ENCODE data around the gene TTBK1. TPM values are rescaled to one million over a fixed set of nuclear protein-coding genes. Genes with fewer than 3 reads are reported as not detected.
A peak's percentile ranks its signal among the peaks of the same experiment; 100 is the strongest.

TTBK1 gene
- total and polyA plus RNA-seq, 2 of the 4 experiments (the other 2 are of a cell fraction), result 0.02 TPM; not detected in 1

DNA sequence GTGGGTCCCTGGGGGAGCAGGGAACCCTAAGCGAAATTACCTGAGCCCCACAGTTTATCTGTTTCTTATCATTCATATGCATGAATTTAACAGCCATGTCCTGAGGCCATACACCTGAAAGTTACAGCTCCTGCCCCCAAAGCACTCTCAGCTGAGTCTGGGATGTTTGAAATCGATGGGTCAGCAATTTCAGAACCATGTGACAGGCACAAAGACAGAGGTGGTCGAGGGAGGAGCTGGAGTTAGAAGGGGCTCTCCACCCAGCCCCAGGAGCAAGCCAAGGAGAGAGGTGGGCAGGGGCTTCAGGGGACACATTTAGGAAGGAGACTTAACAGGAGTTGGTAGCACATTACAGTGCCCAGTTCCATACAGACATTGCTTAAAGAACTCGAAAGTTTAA is 14.9 kb downstream of the TTBK1 start:
- H3K14ac ChIP-seq (replicated peaks; ENCODE audit: low read depth, low read length), result no peak overlapping the region
- CTCF ChIA-PET, result no interaction called here
- H3K56ac ChIP-seq (ENCODE audit: extremely low read depth, insufficient read depth, low read length), result no peak overlapping the region
- H2BK15ac ChIP-seq (ENCODE audit: low read depth, low read length), result no peak overlapping the region
- H3K27me3 ChIP-seq (ENCODE audit: control insufficient read depth, insufficient read depth, low read length), result peaks cover 41% of the 10 kb centered on the region
- H3K4me1 ChIP-seq (ENCODE audit: control insufficient read depth, insufficient read depth, low read length), result no peaks in the 10 kb centered on the region
- POLR2A ChIA-PET (ENCODE audit: unreplicated experiment), result no interaction called here
- H4K20me1 ChIP-seq (ENCODE audit: insufficient read depth, low read length), result no peaks in the 10 kb centered on the region
- DNase-seq, result no peak
- no peak overlapping the region for H3K9ac ChIP-seq (ENCODE audit: low read depth, low read length)
- H3K4ac ChIP-seq (ENCODE audit: low read depth, low read length), result no peak overlapping the region
- H3K4me3 ChIP-seq (ENCODE audit: insufficient read depth, low read depth, low read length), result no peak overlapping the region
- no peak overlapping the region for H4K91ac ChIP-seq (ENCODE audit: insufficient read depth, low read depth, low read length)
- no peak for ATAC-seq (ENCODE audit: low read depth)
- H3K4me2 ChIP-seq (ENCODE audit: low read depth, low read length), result no peak overlapping the region
- H3K23ac ChIP-seq (ENCODE audit: low read depth, low read length), result no peak overlapping the region
- in situ Hi-C loops (cut with MboI; ENCODE audit: low sequenced_read_pairs) (loop anchor here (5.0 kb wide), 1 partner anchor 234 kb away; no protein-coding TSS in a partner anchor), dilution Hi-C loops (cut with HindIII; ENCODE audit: low sequenced_read_pairs, unreplicated experiment) (no loop called here), intact Hi-C loops (cut with micrococcal nuclease) (no loop called here)
- no CpG with 5 or more reads among the region's 4 CpGs for WGBS, 2 experiments (ENCODE audit: extremely low coverage in 2 of 2, insufficient read length in 1 of 2)
- no peak overlapping the region for H4K8ac ChIP-seq (ENCODE audit: low read depth in 2 of 2, low read length in 2 of 2)
- BruUV-seq (replicated peaks), result no TSS peak
- H3K9me1 ChIP-seq (ENCODE audit: insufficient read depth, low read length), result no peaks in the 10 kb centered on the region
- no peak overlapping the region for H2BK20ac ChIP-seq (ENCODE audit: low read depth, low read length)
- no peak overlapping the region for H2AFZ ChIP-seq (replicated peaks; ENCODE audit: low read length, poor library complexity)
- H2AK5ac ChIP-seq (ENCODE audit: low read depth, low read length), result no peak overlapping the region
- no peak overlapping the region for H2BK5ac ChIP-seq (ENCODE audit: low read depth, low read length, poor library complexity, severe bottlenecking)
- no peaks in the 10 kb centered on the region for H3K36me3 ChIP-seq (ENCODE audit: control insufficient read depth, insufficient read depth, low read length)
- no peak overlapping the region for H2AK9ac ChIP-seq (replicated peaks; ENCODE audit: low read depth, low read length, poor library complexity)
- H3K18ac ChIP-seq (ENCODE audit: low read depth, low read length), result no peak overlapping the region
- no peak overlapping the region for H3K27ac ChIP-seq (ENCODE audit: insufficient read depth, low read length)
- no peak for TF ChIP-seq SMC3 (IDR thresholded peaks at IDR 0.05; ENCODE audit: low read depth, low read length)
- peak; percentile 84 for TF ChIP-seq MAFK (IDR thresholded peaks at IDR 0.05; ENCODE audit: low read depth, low read length)
- TF ChIP-seq RCOR1 (IDR thresholded peaks at IDR 0.05; ENCODE audit: insufficient replicate concordance, low read length), result no peak
- no peak for TF ChIP-seq MXI1 (IDR thresholded peaks at IDR 0.05; ENCODE audit: borderline replicate concordance, low read depth, low read length)
- no peak overlapping the region for H2BK120ac ChIP-seq (ENCODE audit: low read depth, low read length)
- H3K9me3 ChIP-seq (ENCODE audit: control insufficient read depth, insufficient read depth, low read length), result no peaks in the 10 kb centered on the region
- no peaks in the 10 kb centered on the region for H3K79me1 ChIP-seq (ENCODE audit: low read depth in 1 of 2, low read length in 2 of 2)
- no peak overlapping the region for H4K5ac ChIP-seq (ENCODE audit: low read depth, low read length)
